GM23338 (cell line): ENCODE measurements around the gene IRF8. TPM values are rescaled to one million over a fixed set of nuclear protein-coding genes. Genes with fewer than 3 reads are reported as not detected.

ENCODE experiments used
- ATAC-seq: fragments of 200-7000 bp; cut with Tn5 transposase; 3 replicates; pipeline ENCODE4 v1.9.1; 2020
- DNase-seq: peaks from one replicate; pipeline ENCODE4 v3.0.0-alpha.2; 2015; ENCODE audit warnings: low spot score
- H2AFZ ChIP-seq: fragments of 200-600 bp; sonication (generic); 2 replicates; pipeline ENCODE4 v1.8.0; 2016; ENCODE audit warnings: antibody characterized with exemption, mild to moderate bottlenecking, moderate library complexity
- H3F3A ChIP-seq: fragments of 200-600 bp; sonication (generic); replicated peaks from 2 replicates; pipeline ENCODE4 v1.8.0; 2017; ENCODE audit warnings: antibody characterized with exemption, mixed run types, low read depth
- H3K27ac ChIP-seq: fragments of 200-600 bp; sonication (generic); 2 replicates; pipeline ENCODE4 v1.6.1; 2016; ENCODE audit warnings: low read depth
- H3K27me3 ChIP-seq: fragments of 200-600 bp; sonication (generic); 2 replicates; pipeline ENCODE4 v1.8.0; 2016; ENCODE audit warnings: mild to moderate bottlenecking, mixed run types, moderate library complexity; ENCODE audit not compliant: insufficient read depth
- H3K36me3 ChIP-seq: fragments of 200-600 bp; sonication (generic); 2 replicates; pipeline ENCODE4 v1.8.0; 2016; ENCODE audit warnings: mild to moderate bottlenecking; ENCODE audit not compliant: insufficient read depth
- H3K4me1 ChIP-seq: fragments of 200-600 bp; sonication (generic); 2 replicates; pipeline ENCODE4 v1.8.0; 2016; ENCODE audit warnings: mild to moderate bottlenecking, moderate library complexity; ENCODE audit not compliant: insufficient read depth
- H3K4me2 ChIP-seq: fragments of 200-600 bp; sonication (generic); 2 replicates; pipeline ENCODE4 v1.7.1; 2017; ENCODE audit warnings: mixed run types
- H3K4me3 ChIP-seq: fragments of 200-600 bp; sonication (generic); 2 replicates; pipeline ENCODE4 v1.6.1; 2016; ENCODE audit warnings: mixed run types
- H3K79me2 ChIP-seq: fragments of 200-600 bp; sonication (generic); replicated peaks from 2 replicates; pipeline ENCODE4 v1.8.0; 2017; ENCODE audit warnings: mild to moderate bottlenecking; ENCODE audit not compliant: insufficient read depth
- H3K9me2 ChIP-seq: fragments of 200-600 bp; sonication (generic); 2 replicates; pipeline ENCODE4 v1.8.0; 2017; ENCODE audit not compliant: insufficient read depth
- H4K20me1 ChIP-seq: fragments of 200-600 bp; sonication (generic); replicated peaks from 2 replicates; pipeline ENCODE4 v1.8.0; 2017; ENCODE audit warnings: mild to moderate bottlenecking; ENCODE audit not compliant: insufficient read depth
- H3K27ac Mint-ChIP-seq: 2 replicates; pipeline ENCODE4 v1.8.0; 2020; ENCODE audit warnings: inconsistent platforms, mild to moderate bottlenecking, moderate library complexity, mixed read lengths
- H3K27me3 Mint-ChIP-seq: 3 replicates; pipeline ENCODE4 v1.8.0; 2022; ENCODE audit warnings: low read depth, mild to moderate bottlenecking, moderate library complexity, mixed read lengths, inconsistent platforms; ENCODE audit not compliant: insufficient read depth, poor library complexity
- H3K36me3 Mint-ChIP-seq: 3 replicates; pipeline ENCODE4 v1.8.0; 2021; ENCODE audit warnings: low read depth, mild to moderate bottlenecking, inconsistent platforms, moderate library complexity, mixed read lengths
- H3K4me1 Mint-ChIP-seq: 3 replicates; pipeline ENCODE4 v1.8.0; 2020; ENCODE audit warnings: mild to moderate bottlenecking, inconsistent platforms, mixed read lengths
- H3K4me3 Mint-ChIP-seq: 3 replicates; pipeline ENCODE4 v1.8.0; 2021; ENCODE audit warnings: moderate library complexity, mild to moderate bottlenecking, inconsistent platforms, mixed read lengths
- H3K9me3 Mint-ChIP-seq: 3 replicates; pipeline ENCODE4 v1.8.0; 2020; ENCODE audit warnings: moderate library complexity, mild to moderate bottlenecking, inconsistent platforms, mixed read lengths
- CREB1 ChIP-seq: fragments of 250-450 bp; sonication (Bioruptor Pico); IDR thresholded peaks from 2 replicates; pipeline ENCODE4 v1.5.0; 2020; ENCODE audit warnings: low read depth, mild to moderate bottlenecking, moderate library complexity
- EZH2 ChIP-seq: fragments of 200-600 bp; sonication (generic); IDR thresholded peaks from one replicate; pipeline ENCODE4 v1.8.0; 2017; ENCODE audit warnings: antibody characterized with exemption, mild to moderate bottlenecking, low read depth; ENCODE audit not compliant: unreplicated experiment
- EZH2phosphoT487 ChIP-seq: fragments of 200-600 bp; sonication (generic); IDR thresholded peaks from one replicate; pipeline ENCODE4 v1.8.1; 2018; ENCODE audit warnings: antibody characterized with exemption; ENCODE audit not compliant: unreplicated experiment
- JUNB ChIP-seq: IDR thresholded peaks from one replicate; pipeline ENCODE4 v1.6.1; 2016; ENCODE audit warnings: antibody characterized with exemption; ENCODE audit not compliant: unreplicated experiment
- NANOG ChIP-seq: IDR thresholded peaks from 2 replicates; pipeline ENCODE4 v1.6.1; 2016; ENCODE audit warnings: antibody characterized with exemption, borderline replicate concordance
- POLR2AphosphoS5 ChIP-seq: IDR thresholded peaks from 2 replicates; pipeline ENCODE4 v1.6.1; 2016; ENCODE audit warnings: antibody characterized with exemption, low read depth
- STAT1 ChIP-seq: IDR thresholded peaks from one replicate; pipeline ENCODE4 v1.6.1; 2016; ENCODE audit warnings: antibody characterized with exemption; ENCODE audit not compliant: unreplicated experiment
- ZNF114 ChIP-seq: fragments of 250-450 bp; sonication (Bioruptor Pico); IDR thresholded peaks from 2 replicates; pipeline ENCODE4 v1.5.0; 2020; ENCODE audit warnings: mild to moderate bottlenecking, moderate library complexity
- ZNF331 ChIP-seq: fragments of 250-450 bp; sonication (Bioruptor Pico); IDR thresholded peaks from 2 replicates; pipeline ENCODE4 v1.5.0; 2020; ENCODE audit warnings: low read depth, mild to moderate bottlenecking, moderate library complexity
- polyA plus RNA-seq: library from polyadenylated mRNA; unstranded; fragments of >200 nt; fragmentation: Nextera tagmentation; extraction: Ambion mirVana; gene quantifications from 2 replicates; pipeline ENCODE4 v1.2.1, GENCODE V29; 2016
- total RNA-seq: library from RNA; depleted of rRNA; stranded (reverse); fragments of >200 nt; shearing (Covaris generic); gene quantifications from 2 replicates; pipeline ENCODE4 v1.2.3, GENCODE V29; 2014
- TF ChIP-seq, protein P1 (sequence below): IDR thresholded peaks from one replicate; pipeline ENCODE4 v1.6.1; 2018; ENCODE audit warnings: antibody characterized with exemption; ENCODE audit not compliant: unreplicated experiment
- TF ChIP-seq, protein P2 (sequence below): fragments of 250-450 bp; sonication (Bioruptor Pico); IDR thresholded peaks from 2 replicates; pipeline ENCODE4 v1.5.0; 2020; ENCODE audit warnings: mild to moderate bottlenecking, moderate library complexity
- TF ChIP-seq, protein P3 (sequence below), 2 experiments: fragments of 200-600 bp in 1 of 2; sonication (generic) in 1 of 2; conservative IDR thresholded peaks; 2 replicates each; pipeline versions ENCODE4 v1.5.1 to v1.6.1; 2016 to 2017; ENCODE audit warnings: antibody characterized with exemption in 2 of 2, low read depth in 2 of 2, mild to moderate bottlenecking in 2 of 2, moderate library complexity in 1 of 2
- TF ChIP-seq, protein P4 (sequence below): IDR thresholded peaks from 2 replicates; pipeline ENCODE4 v1.6.1; 2016; ENCODE audit warnings: antibody characterized with exemption

Gene IRF8
- total and polyA plus RNA-seq, 2 experiments from 2014 or later = 0.47 to 2.8 TPM

DNA sequence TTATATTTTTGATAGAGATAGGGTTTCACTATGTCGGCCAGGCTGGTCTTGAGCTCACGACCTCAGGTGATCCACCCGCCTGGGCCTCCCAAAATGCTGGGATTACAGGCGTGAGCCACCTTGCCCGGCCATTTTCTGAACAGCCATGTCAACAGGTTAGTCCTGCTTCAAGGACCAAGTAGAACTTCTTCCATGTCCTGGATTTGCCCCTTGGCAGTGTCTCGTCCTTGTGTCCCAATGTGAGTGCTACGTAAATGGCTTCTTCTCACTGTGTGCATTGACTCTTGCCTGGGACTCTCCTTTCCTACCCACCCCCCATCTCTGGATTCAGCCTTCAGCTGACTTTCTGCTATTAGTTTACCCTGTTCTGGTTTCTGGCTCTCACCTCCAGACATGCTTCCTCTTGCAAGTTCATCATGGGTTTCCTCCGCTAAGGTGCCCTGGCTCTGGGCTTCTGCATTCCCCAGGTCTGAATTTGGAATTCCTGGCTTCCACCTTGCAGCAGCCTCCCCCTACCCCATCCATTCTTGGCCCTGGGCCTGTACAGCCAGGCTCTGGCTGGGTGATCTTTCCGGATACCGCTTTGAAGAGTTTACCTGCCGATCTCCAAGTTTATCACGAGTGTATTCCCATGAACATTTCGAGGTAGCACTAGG, 14.0 kb upstream of the IRF8 start:
- H3K4me1 Mint-ChIP-seq = no peaks in the 10 kb centered on the region
- peaks cover 5% of the 10 kb centered on the region for H3K27me3 Mint-ChIP-seq
- no peak overlapping the region for H2AFZ ChIP-seq
- H3F3A ChIP-seq = no peaks in the 10 kb centered on the region
- no peaks in the 10 kb centered on the region for H3K79me2 ChIP-seq
- H4K20me1 ChIP-seq = no peaks in the 10 kb centered on the region
- DNase-seq (no peak), ATAC-seq (no peak)
- H3K4me2 ChIP-seq = no peak overlapping the region
- H3K4me3 Mint-ChIP-seq = no peak overlapping the region
- H3K27ac Mint-ChIP-seq = no peak overlapping the region
- no peaks in the 10 kb centered on the region for H3K9me3 Mint-ChIP-seq
- no peaks in the 10 kb centered on the region for H3K9me2 ChIP-seq
- H3K36me3 ChIP-seq = no peaks in the 10 kb centered on the region
- H3K27me3 ChIP-seq = 0 out of 2 replicates have a peak, but pooled peaks cover 6% of the 10 kb centered on the region
- H3K36me3 Mint-ChIP-seq = no peaks in the 10 kb centered on the region
- no peaks in the 10 kb centered on the region for H3K4me1 ChIP-seq
- no peak overlapping the region for H3K27ac ChIP-seq
- TF ChIP-seq, protein P1, sequence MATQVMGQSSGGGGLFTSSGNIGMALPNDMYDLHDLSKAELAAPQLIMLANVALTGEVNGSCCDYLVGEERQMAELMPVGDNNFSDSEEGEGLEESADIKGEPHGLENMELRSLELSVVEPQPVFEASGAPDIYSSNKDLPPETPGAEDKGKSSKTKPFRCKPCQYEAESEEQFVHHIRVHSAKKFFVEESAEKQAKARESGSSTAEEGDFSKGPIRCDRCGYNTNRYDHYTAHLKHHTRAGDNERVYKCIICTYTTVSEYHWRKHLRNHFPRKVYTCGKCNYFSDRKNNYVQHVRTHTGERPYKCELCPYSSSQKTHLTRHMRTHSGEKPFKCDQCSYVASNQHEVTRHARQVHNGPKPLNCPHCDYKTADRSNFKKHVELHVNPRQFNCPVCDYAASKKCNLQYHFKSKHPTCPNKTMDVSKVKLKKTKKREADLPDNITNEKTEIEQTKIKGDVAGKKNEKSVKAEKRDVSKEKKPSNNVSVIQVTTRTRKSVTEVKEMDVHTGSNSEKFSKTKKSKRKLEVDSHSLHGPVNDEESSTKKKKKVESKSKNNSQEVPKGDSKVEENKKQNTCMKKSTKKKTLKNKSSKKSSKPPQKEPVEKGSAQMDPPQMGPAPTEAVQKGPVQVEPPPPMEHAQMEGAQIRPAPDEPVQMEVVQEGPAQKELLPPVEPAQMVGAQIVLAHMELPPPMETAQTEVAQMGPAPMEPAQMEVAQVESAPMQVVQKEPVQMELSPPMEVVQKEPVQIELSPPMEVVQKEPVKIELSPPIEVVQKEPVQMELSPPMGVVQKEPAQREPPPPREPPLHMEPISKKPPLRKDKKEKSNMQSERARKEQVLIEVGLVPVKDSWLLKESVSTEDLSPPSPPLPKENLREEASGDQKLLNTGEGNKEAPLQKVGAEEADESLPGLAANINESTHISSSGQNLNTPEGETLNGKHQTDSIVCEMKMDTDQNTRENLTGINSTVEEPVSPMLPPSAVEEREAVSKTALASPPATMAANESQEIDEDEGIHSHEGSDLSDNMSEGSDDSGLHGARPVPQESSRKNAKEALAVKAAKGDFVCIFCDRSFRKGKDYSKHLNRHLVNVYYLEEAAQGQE = no peak
- TF ChIP-seq, protein P2, sequence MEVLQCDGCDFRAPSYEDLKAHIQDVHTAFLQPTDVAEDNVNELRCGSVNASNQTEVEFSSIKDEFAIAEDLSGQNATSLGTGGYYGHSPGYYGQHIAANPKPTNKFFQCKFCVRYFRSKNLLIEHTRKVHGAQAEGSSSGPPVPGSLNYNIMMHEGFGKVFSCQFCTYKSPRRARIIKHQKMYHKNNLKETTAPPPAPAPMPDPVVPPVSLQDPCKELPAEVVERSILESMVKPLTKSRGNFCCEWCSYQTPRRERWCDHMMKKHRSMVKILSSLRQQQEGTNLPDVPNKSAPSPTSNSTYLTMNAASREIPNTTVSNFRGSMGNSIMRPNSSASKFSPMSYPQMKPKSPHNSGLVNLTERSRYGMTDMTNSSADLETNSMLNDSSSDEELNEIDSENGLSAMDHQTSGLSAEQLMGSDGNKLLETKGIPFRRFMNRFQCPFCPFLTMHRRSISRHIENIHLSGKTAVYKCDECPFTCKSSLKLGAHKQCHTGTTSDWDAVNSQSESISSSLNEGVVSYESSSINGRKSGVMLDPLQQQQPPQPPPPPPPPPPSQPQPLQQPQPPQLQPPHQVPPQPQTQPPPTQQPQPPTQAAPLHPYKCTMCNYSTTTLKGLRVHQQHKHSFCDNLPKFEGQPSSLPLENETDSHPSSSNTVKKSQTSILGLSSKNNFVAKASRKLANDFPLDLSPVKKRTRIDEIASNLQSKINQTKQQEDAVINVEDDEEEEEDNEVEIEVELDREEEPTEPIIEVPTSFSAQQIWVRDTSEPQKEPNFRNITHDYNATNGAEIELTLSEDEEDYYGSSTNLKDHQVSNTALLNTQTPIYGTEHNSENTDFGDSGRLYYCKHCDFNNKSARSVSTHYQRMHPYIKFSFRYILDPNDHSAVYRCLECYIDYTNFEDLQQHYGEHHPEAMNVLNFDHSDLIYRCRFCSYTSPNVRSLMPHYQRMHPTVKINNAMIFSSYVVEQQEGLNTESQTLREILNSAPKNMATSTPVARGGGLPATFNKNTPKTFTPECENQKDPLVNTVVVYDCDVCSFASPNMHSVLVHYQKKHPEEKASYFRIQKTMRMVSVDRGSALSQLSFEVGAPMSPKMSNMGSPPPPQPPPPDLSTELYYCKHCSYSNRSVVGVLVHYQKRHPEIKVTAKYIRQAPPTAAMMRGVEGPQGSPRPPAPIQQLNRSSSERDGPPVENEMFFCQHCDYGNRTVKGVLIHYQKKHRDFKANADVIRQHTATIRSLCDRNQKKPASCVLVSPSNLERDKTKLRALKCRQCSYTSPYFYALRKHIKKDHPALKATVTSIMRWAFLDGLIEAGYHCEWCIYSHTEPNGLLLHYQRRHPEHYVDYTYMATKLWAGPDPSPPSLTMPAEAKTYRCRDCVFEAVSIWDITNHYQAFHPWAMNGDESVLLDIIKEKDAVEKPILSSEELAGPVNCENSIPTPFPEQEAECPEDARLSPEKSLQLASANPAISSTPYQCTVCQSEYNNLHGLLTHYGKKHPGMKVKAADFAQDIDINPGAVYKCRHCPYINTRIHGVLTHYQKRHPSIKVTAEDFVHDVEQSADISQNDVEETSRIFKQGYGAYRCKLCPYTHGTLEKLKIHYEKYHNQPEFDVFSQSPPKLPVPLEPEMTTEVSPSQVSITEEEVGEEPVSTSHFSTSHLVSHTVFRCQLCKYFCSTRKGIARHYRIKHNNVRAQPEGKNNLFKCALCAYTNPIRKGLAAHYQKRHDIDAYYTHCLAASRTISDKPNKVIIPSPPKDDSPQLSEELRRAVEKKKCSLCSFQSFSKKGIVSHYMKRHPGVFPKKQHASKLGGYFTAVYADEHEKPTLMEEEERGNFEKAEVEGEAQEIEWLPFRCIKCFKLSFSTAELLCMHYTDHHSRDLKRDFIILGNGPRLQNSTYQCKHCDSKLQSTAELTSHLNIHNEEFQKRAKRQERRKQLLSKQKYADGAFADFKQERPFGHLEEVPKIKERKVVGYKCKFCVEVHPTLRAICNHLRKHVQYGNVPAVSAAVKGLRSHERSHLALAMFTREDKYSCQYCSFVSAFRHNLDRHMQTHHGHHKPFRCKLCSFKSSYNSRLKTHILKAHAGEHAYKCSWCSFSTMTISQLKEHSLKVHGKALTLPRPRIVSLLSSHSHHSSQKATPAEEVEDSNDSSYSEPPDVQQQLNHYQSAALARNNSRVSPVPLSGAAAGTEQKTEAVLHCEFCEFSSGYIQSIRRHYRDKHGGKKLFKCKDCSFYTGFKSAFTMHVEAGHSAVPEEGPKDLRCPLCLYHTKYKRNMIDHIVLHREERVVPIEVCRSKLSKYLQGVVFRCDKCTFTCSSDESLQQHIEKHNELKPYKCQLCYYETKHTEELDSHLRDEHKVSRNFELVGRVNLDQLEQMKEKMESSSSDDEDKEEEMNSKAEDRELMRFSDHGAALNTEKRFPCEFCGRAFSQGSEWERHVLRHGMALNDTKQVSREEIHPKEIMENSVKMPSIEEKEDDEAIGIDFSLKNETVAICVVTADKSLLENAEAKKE (CRISPR knock-in tag) = no peak
- TF ChIP-seq ZNF114 (CRISPR knock-in tag) (no peak), POLR2AphosphoS5 (no peak), EZH2phosphoT487 (no peak), STAT1 (no peak), CREB1 (CRISPR knock-in tag) (no peak), NANOG (no peak), ZNF331 (CRISPR knock-in tag) (no peak), EZH2 (no peak), JUNB (no peak)
- TF ChIP-seq, protein P3, sequence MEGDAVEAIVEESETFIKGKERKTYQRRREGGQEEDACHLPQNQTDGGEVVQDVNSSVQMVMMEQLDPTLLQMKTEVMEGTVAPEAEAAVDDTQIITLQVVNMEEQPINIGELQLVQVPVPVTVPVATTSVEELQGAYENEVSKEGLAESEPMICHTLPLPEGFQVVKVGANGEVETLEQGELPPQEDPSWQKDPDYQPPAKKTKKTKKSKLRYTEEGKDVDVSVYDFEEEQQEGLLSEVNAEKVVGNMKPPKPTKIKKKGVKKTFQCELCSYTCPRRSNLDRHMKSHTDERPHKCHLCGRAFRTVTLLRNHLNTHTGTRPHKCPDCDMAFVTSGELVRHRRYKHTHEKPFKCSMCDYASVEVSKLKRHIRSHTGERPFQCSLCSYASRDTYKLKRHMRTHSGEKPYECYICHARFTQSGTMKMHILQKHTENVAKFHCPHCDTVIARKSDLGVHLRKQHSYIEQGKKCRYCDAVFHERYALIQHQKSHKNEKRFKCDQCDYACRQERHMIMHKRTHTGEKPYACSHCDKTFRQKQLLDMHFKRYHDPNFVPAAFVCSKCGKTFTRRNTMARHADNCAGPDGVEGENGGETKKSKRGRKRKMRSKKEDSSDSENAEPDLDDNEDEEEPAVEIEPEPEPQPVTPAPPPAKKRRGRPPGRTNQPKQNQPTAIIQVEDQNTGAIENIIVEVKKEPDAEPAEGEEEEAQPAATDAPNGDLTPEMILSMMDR (conservative IDR thresholded peaks at IDR 0.05; ENCODE audit: low read depth in 2 of 2) = no peak
- TF ChIP-seq, protein P4, sequence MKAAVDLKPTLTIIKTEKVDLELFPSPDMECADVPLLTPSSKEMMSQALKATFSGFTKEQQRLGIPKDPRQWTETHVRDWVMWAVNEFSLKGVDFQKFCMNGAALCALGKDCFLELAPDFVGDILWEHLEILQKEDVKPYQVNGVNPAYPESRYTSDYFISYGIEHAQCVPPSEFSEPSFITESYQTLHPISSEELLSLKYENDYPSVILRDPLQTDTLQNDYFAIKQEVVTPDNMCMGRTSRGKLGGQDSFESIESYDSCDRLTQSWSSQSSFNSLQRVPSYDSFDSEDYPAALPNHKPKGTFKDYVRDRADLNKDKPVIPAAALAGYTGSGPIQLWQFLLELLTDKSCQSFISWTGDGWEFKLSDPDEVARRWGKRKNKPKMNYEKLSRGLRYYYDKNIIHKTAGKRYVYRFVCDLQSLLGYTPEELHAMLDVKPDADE = no peak
- no peak overlapping the region for H3K4me3 ChIP-seq
